IPS-11a (cell line): ENCODE data around the gene CCNY.
"Not testable (repeated sequence)": the region's sequence is repeated elsewhere in the genome, so short reads cannot be mapped to it uniquely, and the experiment has no call there.

Experiments used
- H3K4me3 ChIP-seq: one replicate; pipeline ENCODE4 v1.5.1; 2013; ENCODE audit warnings: low read depth, low read length, control low read depth

The CCNY gene

DNA sequence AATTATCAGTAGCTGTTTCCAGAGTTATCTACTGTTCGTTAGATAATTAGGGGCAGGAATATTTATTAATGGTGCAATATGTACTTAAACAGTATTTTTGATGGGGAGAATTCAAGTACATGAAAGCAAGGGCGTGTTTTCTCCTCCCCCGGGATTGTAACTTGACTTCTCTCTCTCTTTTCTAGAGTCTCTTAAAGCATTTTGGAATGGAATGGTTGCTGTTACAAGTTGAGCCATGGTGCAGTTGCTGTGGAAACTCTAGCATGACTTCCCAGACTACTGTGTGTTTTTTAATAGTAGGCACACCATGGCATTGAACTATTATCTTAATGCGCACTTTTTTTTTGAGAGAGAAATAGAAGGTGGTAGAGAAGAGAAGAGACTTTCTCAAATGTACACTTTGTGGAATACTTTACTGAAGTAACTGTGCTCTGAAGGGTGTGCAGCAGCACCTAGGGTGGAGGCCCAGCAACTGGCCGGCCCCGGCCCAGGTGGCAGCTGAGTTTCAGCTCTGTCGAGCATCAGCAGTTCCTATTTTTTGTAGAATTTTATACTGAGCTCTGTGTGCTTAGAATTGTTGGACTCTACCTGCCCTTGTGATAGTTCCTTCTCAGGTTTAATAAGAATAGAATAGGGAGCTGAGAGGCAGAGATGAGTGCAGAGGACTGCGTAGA, 64.4 kb downstream of the CCNY start:
- no peak overlapping the region for H3K4me3 ChIP-seq

DNA sequence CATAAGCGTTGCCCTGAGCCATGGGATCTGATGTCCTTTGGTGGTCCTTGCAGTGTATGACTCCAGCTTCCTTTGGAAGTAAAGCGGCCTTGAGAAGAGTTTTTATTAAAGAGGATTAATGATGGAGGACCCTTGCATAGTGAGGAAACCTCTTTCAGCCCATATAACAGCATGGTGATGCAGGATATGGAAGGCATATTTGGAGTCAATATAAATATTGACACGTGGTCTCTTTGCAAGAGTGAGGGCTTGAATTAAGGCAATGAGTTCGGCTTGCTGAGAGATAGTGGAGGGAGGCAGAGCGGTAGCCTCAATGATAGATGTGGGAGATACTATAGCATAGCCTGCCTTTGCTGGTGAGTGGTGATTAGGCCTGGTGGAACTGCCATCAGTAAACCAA, 67.2 kb downstream of the CCNY start:
- not testable (repeated sequence) for H3K4me3 ChIP-seq

DNA sequence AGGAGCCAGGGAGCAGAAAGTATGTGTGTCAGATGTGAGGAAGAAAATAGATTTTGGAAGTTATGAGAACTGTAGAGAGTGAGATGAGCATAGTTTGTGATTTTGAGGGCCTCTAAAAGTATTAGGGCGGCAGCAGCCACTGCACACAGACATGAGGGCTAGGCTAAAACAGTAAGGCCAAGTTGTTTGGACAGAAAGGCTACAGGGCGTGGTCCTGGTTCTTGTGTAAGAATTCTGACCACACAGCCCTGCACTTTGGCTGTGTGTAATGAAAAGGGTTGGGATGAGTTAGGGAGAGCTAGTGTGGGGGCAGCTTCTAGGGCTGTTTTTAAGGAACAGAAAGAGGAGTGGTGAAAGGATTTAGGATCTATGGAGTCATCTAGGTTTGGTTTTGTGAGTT, 67.8 kb downstream of the CCNY start:
- H3K4me3 ChIP-seq: not testable (repeated sequence)

DNA sequence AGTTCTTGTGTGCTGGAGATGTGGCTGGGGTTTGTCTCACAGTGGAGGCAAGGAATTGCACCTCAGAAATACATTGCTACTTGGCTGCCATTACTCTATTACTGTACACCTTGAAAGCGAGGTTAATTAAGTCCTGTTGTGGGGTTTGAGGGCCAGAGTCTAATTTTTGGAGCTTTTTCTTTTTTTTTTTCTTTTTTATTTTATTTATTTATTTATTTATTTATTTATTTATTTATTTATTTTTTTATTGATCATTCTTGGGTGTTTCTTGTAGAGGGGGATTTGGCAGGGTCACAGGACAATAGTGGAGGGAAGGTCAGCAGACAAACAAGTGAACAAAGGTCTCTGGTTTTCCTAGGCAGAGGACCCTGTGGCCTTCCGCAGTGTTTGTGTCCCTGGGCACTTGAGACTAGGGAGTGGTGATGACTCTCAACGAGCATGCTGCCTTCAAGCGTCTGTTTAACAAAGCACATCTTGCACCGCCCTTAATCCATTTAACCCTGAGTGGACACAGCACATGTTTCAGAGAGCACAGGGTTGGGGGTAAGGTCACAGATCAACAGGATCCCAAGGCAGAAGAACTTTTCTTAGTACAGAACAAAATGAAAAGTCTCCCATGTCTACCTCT, 69.8 kb downstream of the CCNY start:
- H3K4me3 ChIP-seq: not testable (repeated sequence)

DNA sequence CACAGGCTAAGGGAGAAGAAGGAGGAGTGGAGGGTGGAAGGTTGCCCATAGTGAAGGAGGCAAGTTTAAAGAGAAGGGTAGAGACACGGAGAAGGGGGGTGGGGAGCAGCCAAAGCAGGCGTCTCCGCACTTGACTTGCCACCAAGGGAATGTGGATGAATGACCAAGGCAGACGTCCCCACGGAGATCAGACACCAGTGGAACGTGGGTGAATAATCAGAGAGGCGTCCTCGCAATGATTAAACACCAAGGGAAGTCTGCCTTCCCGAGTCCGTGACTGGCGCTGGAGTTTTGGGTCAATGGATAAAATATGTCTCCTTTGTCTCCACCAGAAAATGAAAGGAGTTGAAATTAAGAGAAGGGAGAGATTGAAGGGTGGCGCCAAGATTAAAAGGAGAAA, 71.4 kb downstream of the CCNY start:
- H3K4me3 ChIP-seq: not testable (repeated sequence)

DNA sequence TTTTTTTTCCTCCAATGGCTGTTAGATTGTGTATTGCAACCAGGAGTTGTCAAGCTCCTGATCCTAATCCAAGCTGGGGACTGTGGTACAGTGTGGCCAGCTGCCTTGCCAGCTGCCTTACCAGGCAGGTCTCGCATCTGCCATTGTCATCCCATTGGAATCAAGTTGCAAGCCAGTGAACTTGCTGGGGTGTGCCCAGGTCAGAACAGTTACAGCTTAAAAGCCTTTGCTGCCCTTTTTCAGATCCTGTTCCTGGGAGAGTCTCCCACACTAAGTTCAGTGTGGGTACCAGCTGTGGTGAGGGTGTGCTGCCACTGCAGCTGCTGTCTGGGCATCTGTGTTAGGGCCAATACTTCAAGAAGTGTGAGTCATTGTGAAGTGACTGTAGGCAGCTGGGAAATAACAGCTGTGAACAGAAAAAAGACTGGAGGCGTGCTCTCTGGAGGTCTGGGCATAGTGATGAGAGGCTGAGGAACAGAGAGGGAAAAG, 72.8 kb downstream of the CCNY start:
- no peak overlapping the region for H3K4me3 ChIP-seq

DNA sequence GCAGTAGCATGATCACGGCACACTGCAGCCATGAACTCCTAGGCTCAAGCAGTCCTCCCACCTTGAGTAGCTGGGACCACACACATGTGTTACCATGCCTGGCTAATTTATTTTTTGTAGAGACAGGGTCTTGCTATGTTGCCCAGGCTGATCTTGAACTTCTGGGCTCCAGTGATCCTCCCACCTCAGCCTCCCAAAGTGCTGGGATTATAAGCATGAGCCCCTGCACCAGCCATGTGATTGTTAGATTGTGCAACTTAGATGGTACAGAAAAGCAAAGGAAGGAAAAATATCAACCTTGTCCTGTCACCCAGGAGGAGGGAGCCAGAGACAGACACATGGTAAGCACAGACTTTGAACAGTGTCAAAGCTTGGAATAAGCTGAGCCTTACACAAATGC, 73.5 kb downstream of the CCNY start:
- H3K4me3 ChIP-seq: no peak overlapping the region

DNA sequence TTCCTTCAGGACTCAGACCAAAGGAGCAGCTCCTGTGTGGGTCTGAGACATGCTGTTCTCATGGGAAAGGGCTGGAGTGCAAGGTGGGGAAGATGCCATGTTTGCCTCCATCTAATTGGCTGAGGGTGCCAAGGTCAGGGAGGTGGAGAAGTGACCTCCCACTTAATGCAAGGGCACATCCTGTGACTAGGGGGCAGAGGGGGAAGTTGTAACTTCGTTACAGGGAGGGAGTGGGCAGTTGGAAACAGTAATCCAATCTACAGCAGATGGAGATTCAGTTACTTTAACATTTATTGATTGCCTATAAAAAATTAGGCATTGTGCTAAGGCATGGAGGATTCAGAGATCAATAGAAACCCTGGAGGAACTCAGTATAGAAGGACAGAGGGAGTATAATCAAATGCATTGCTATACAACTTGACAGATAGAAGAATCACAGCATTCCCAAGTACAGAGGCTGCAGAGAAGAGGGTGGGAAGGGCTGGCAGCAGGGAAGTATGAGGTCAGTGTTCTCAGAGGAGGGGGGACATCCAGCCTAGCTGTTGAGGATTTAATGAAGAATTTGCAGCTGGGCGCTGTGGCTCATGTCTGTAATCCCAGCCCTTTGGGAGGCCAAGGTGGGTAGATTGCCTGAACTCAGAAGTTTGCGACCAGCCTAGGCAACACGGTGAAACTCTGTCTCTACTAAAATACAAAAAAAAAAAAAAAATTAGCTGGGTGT, 75.9 kb downstream of the CCNY start:
- H3K4me3 ChIP-seq: no peak overlapping the region

DNA sequence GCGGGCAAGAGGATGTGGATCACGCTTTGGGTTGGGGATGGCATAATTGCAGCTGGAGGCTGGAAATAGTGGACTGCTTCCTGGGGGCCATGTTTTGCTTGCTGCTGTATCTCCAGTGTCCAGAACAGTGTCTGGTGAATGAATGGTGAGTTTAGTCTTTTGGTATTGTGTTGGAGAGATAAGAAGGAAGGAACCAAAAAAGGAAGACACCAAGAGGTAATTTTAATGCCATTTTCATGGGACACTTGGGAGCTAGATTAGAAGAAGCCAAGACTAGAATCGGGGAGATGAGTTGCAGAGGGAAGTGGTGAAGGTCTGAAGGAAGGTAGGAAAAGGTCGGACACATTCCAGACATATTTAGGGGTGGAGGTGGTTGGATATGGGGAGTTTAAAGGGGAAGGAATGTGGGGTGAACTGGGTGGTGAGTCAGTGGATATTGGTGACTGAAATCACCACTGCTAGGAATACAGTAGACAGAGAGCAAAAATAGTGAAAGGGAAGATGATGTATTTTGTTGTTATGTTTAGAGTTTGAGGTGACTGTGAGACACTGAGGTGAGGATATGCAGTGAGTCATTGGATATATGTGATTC, 76.7 kb downstream of the CCNY start:
- no peak overlapping the region for H3K4me3 ChIP-seq

DNA sequence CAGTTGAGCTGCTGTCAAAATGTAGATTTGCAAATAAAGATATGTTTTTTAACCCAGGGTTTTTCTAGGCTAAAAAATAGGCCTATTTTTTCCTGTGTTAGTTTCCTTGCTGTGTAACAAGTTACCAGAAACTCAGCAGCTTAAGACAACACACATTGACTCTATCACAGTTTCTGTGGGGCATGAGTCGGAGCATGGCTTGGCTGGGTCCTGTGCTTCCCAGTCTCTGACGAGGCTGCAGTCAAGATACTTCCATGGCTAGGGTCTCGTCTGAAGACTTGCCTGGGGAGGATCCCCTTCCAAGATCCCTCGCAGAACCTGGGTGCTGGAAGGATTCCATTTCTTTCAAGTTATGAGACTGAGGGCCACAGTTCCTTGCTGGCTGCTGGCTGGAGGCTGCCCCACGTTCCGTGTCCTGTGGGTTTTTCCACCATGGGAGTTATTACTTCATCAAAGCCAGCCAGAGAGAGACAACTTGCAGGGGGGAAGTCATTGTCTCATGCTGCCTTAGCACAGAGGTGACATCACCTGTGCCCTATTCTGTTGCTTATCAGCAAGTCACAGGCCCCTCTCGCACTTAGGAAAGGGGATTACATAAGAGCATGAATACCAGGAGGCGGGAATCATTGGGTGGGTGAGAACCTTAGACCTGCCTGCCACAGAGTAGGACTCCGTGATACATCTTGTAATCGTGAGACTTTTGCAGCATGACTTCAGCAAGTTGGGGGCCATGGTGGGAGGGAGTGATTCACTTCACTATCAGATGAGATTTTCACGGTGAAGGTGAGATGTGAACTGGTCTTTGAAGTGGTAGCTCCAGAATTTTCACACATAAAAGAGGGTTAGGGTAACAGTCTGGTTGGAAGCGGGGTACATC, 77.9 kb downstream of the CCNY start:
- H3K4me3 ChIP-seq: no peak overlapping the region

DNA sequence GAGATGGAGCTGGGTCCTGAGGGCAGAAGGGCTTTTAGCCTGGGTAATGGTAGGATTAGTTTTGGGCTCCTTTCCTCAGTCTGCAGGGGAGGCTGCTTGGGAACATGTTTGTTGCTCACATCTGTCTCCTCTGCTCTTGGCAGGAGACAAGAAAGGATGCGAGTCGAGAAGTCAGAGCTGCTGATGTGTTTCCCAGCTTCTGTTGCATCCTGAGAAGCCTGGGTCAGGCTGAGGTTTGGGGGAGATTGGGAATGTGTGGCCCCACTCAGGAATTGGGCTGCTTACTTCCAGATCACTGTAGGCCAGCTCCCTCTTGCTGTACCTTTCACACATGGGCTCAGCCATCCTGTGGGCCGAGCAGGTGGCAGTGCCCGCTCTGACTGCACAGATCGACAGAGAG, 79.2 kb downstream of the CCNY start:
- H3K4me3 ChIP-seq: no peak overlapping the region

DNA sequence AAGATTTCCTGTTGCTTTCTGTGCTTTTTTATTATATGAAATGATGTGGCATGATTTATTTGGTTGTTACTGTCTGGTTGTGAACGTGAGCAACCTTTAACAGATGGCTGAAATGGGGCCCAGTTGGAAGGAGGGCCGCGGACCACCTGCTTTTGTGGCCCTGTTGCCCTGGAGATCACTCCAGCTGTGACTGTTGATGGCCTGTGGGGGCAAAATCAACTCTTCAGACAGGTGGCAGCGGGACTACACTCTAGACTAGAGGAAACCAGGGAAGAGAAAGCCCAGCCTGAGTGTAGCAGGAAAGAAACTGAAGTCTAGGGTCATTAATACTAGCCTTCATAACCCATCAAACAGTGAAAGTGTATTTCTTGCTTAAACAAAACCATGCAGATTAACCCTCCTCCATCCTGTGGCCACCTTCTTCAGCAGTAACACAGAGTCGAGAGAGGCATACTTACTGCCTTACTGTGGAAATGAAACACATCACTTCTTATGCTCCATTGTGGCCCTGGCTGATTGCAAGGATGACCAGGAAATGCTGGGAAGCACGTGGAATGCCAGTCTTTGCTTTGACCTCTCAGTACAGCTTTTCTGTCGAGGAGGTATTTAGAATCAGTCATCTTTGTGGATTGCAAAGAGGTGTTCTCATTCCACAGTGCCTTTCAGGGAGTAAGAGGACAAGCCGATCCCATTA, 80.5 kb downstream of the CCNY start:
- no peak overlapping the region for H3K4me3 ChIP-seq

DNA sequence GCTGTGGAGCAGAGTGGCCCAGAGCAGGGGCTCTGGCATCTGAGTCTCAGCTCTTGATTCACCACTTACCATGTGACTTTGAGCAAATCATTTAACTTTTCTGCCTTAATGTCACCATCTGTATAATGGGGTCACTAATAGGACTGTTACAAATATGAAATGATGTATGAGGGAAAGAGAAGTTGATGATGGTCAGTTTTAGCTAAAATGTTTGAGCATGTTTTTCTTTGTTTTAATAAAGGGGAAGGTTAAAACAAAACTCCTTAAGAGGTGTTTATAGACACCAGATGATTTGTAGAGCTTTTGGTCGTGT, 81.0 kb downstream of the CCNY start:
- H3K4me3 ChIP-seq: no peak overlapping the region

DNA sequence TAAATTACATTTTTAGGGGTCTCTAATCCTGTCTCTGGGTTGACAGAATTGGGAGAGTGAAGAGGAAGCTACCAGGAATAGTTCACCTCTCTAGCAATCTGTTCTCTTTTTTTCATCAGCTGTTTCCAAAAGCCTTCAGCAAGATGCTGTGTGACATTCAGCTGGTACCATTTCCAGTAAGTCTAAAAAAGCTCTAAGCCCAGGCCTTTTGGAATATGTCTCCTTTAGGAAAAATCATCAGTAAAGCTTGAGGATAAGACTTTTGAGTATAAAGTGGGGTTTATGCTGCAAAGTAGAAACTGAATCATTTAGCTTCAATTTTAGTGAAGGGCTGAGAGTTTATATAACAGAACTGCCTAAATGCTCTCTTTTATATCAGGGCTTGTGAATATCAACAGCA, 81.5 kb downstream of the CCNY start:
- no peak overlapping the region for H3K4me3 ChIP-seq

DNA sequence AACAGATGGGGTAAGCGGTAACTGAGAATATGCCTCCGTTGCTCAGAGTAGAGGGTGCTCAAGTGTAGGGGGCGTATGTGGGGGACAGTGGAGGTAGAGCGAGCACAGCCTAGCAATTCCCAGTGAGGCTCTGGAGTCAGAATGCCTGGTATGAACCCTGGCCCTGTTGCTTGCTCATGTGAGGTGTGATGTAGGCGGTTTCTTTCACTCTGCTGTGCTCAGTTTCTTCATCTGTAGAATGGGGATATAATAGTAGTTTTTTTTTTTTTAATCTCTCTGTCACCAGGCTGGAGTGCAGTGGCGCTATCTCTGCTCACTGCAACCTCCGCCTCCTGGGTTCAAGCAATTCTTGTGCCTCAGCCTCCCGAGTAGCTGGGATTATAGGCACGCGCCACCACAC, 82.3 kb downstream of the CCNY start:
- H3K4me3 ChIP-seq: not testable (repeated sequence)

DNA sequence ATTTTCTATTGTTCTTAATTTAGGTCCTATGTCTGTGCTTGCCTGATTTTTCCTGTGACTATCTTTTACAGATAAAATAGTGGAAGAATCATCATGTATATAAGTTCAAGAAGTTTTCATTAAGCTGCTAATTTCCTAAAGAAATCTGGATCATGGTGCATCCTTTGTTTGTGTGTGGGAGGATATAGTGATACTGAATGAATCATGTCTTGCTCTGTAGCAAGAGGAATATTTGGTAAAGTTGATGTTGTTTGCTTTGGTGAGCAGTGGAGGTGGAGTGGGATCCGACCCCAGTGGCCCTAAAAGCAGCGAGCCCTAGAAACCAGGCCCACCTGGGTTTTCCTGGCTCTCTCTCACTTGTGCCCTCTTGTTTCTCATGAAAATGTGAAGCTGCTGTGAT, 83.7 kb downstream of the CCNY start:
- H3K4me3 ChIP-seq: no peak overlapping the region

DNA sequence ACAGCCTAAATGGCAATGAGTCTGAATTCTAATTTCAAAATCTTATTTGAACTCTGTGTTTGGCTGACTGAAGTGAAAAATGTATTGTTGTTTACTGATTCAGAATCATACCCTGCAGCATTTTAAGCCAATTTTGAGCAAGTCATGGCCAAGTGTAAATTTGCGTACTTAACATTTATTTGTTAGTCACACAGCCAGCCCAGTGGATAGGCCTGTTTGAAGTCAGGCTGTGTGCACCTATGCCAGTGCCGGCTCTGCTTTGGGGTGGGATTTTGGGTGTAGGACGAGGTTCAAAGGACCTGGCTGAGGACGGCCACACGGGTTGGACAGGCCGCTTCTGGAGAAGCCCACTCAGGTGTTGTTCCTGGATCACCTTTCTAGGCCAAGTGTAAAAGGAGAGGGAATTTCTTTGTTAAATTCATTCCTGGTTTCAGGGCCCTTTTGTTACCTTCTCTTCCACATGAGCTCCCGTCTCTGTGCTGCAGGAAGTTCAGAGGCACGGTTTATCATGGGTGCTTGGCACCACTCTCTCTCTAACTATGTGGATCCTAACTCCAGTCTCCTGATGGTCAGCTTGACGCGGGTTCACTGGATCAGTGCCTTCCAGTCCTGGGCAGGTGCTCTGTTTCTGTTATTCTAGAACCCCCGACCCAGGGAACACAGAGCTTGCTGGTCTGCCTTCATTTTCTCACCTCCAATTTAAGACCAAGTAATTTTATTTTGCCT, 84.7 kb downstream of the CCNY start:
- no peak overlapping the region for H3K4me3 ChIP-seq

DNA sequence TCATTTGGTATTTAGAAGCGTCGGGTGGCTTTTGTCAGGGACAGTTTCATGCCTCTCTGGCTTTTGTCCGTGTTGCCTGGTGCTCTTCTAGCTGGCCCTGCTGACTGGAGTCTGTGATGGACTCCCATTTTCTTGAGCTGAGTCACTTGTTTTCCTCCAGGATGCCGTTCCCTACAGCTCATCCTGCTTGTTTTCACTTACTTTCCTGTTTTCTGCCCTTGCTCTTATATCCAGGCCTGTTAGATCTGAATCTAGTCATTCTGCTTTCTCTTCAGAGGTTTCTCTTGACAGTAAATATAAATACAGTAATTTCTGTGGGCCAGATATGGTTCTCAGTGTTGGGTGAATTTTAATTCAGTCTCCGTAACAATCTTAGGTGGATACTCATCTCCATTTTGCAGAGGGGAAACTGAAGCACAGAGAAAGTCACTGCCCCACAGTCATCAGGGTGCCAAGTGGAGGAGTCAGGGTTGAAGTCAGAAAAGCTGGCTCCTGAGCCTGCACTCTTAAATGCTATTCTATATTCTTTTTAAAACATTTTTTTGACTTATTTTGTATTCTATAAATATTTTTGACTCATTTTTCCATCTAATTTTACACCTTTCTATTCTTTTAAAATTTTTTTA, 85.4 kb downstream of the CCNY start:
- no peak overlapping the region for H3K4me3 ChIP-seq

DNA sequence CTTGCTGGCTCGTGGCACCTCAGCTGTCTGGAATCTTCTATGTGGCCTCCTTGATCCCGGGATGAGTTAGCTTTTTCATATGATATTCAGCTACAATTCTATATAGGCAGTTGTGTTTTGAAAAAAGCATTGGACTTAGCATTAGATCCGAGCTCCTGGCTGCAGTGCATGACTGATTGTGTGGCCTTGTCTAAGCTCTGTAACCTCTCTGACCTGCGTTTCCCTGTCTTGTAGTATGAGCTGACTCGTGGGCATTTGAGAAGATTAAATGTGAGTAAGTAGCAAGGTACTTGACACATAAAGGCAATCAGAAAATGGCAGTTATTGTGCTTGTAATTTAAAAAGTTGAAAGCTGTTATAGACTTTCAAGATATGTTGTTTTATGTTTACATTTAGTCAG, 85.9 kb downstream of the CCNY start:
- H3K4me3 ChIP-seq: no peak overlapping the region
